ENCODE results near the gene LRMDA. TPM values are rescaled to one million over a fixed set of nuclear protein-coding genes. Genes with fewer than 3 reads are reported as not detected.

The LRMDA gene
- total and polyA plus RNA-seq, 2 of the 8 experiments (the other 6 are each of a cell fraction or from before 2014, with no cell fraction given): 0.86 to 2.8 TPM

- TF ChIP-seq CHD7 (IDR thresholded peaks at IDR 0.05; ENCODE audit: insufficient replicate concordance, low read length) (no peak), CHD1 (IDR thresholded peaks at IDR 0.05; ENCODE audit: low read depth, low read length) (no peak), SIX5 (IDR thresholded peaks at IDR 0.05; ENCODE audit: low read depth, low read length) (no peak), SUZ12 (IDR thresholded peaks at IDR 0.05; ENCODE audit: low read length) (0 out of 2 replicates have a peak, but pooled peaks have one; percentile 6)
These were observed 803.2 kb downstream of the LRMDA start (continued) for GRCh38 chr10:76234499-76235226.
